Colon (tissue), 2 donors: ENCODE measurements around the gene ELL.
"Not testable (repeated sequence)": the region's sequence is repeated elsewhere in the genome, so short reads cannot be mapped to it uniquely, and the experiment has no call there.

ENCODE experiments used
- FAIRE-seq: peaks from 2 replicates; lab custom pipeline; 2012; peaks lifted over from hg19 to GRCh38; lab: Jason Lieb, UNC
- donor health status: control.
- donor health status: control.

ELL gene

GRCh38 chr19:18531485-18531884 lies 9.6 kb upstream of the ELL start:
- FAIRE-seq: no peak

GRCh38 chr19:18529782-18530181 lies 7.9 kb upstream of the ELL start:
- FAIRE-seq: no peak

GRCh38 chr19:18526316-18526715 lies 4.4 kb upstream of the ELL start:
- FAIRE-seq: no peak

GRCh38 chr19:18523841-18524240 lies 2.0 kb upstream of the ELL start:
- no peak for FAIRE-seq

GRCh38 chr19:18522862-18523440 lies 1.1 kb upstream of the ELL start:
- not testable (repeated sequence) for FAIRE-seq

- peak; percentile 87 for FAIRE-seq
Measured at GRCh38 chr19:18522124-18522861, 423 bp upstream of the ELL start.

GRCh38 chr19:18520848-18521691 lies 800 bp downstream of the ELL start:
- FAIRE-seq: no peak

GRCh38 chr19:18519962-18520847 lies 1.7 kb downstream of the ELL start:
- no peak for FAIRE-seq

- no peak for FAIRE-seq
Measured at GRCh38 chr19:18518639-18519038, 3.2 kb downstream of the ELL start.

- no peak for FAIRE-seq
Measured at GRCh38 chr19:18517606-18518005, 4.3 kb downstream of the ELL start.

GRCh38 chr19:18515959-18516358 lies 5.9 kb downstream of the ELL start:
- no peak for FAIRE-seq

GRCh38 chr19:18514800-18515682 lies 6.8 kb downstream of the ELL start:
- FAIRE-seq: no peak

GRCh38 chr19:18513868-18514267 lies 8.0 kb downstream of the ELL start:
- FAIRE-seq: no peak

- no peak for FAIRE-seq
Measured at GRCh38 chr19:18510216-18510615, 11.7 kb downstream of the ELL start.

GRCh38 chr19:18508585-18508984 lies 13.3 kb downstream of the ELL start:
- no peak for FAIRE-seq

GRCh38 chr19:18507727-18508440 lies 14.0 kb downstream of the ELL start:
- FAIRE-seq: no peak

- FAIRE-seq: no peak
Measured at GRCh38 chr19:18507021-18507726, 14.7 kb downstream of the ELL start.

GRCh38 chr19:18506101-18506930 lies 15.6 kb downstream of the ELL start:
- FAIRE-seq: no peak
